BLaER1 (cell line): ENCODE measurements around the gene MC1R.
"Not testable (repeated sequence)": the region's sequence is repeated elsewhere in the genome, so short reads cannot be mapped to it uniquely, and the experiment has no call there.

Source experiments
- H3K27ac ChIP-seq: shearing (Covaris generic); formaldehyde crosslinking; 2 replicates; pipeline ENCODE4 v1.8.1; 2022
- H3K27me3 ChIP-seq: shearing (Covaris generic); formaldehyde crosslinking; 2 replicates; pipeline ENCODE4 v1.8.1; 2022
- H3K36me3 ChIP-seq: shearing (Covaris generic); formaldehyde crosslinking; 2 replicates; pipeline ENCODE4 v1.8.1; 2022
- H3K4me1 ChIP-seq: shearing (Covaris generic); formaldehyde crosslinking; 2 replicates; pipeline ENCODE4 v1.8.1; 2022
- H3K4me2 ChIP-seq: shearing (Covaris generic); formaldehyde crosslinking; 2 replicates; pipeline ENCODE4 v1.8.1; 2022
- H3K4me3 ChIP-seq: shearing (Covaris generic); formaldehyde crosslinking; 2 replicates; pipeline ENCODE4 v1.8.1; 2022
- H3K9ac ChIP-seq: shearing (Covaris generic); formaldehyde crosslinking; 2 replicates; pipeline ENCODE4 v1.8.1; 2022
- H3K9me3 ChIP-seq: shearing (Covaris generic); formaldehyde crosslinking; 2 replicates; pipeline ENCODE4 v1.8.1; 2022
- H4K20me1 ChIP-seq: shearing (Covaris generic); formaldehyde crosslinking; 2 replicates; pipeline ENCODE4 v1.8.1; 2022
- Cebpa-rat ChIP-seq: shearing (Covaris generic); IDR thresholded peaks from 2 replicates; pipeline ENCODE4 v1.8.1; 2022

The MC1R gene

DNA sequence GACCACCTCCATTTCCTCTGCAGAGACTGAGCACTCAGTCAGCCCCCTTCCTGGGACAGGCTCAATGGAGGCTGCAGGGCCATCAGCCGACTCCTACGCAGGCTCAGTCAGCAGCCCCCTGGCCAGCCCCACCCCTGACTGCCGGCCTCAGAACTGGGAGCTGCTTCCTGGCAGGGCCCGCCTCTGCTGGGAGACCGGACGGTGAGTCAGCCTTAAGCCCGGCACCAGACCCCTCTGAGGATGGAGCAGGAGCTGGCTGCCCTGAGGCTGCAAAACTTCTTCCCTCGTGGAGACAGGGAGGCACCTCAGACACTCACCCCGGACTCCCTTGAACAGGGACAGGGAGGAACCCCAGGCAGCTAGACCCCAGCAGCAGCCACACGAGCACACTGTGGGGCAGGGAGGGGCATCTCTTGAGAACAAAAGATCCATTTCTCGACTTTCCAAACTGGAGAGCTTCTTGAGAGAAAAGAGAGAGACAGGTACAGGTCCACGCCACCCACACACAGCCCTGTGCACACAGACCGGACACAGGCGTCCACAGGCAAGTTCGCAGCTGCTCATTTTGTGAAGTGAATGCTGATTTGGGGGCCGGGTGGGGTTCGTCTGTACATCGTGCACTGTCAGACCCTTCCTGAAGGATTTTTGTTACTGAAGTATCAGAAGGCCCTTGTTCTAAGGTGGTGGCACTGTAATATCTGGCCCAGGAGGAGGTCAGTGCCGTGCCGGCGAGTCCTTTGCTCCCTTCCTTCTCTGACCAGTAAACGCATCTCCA lies 3.2 kb downstream of the MC1R start:
- H3K4me3 ChIP-seq = peak overlapping the region; percentile 86
- H3K4me2 ChIP-seq = peak overlapping the region; percentile 100
- peaks cover 80% of the 10 kb centered on the region for H3K4me1 ChIP-seq

DNA sequence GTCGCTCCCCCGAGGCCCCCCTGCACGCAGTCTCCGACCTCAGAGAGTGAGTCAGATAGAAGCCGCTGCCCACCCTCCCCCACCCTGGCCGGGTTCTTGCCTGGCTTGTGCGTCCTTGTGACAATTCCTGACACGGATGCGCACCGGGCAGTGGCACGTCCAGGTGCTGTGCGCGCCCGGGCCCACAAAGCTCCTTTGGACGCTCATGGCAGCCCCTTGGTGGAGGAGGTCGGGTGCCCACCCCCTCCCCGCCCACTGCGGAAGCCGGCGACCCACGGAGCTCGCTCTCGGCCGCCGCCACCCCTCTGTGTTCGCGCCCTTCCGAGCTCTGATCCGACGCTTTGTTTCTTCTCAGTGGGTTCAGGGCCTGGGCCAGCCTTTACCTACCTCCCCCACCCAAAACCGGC lies 3.8 kb downstream of the MC1R start:
- Histone ChIP-seq H3K9me3 (no peaks in the 10 kb centered on the region), H3K27ac (peak overlapping the region; percentile 84), H3K4me2 (peak overlapping the region; percentile 100), H3K27me3 (no peaks in the 10 kb centered on the region), H3K4me3 (peak overlapping the region; percentile 86), H3K9ac (peak overlapping the region; percentile 87), H4K20me1 (peaks cover 54% of the 10 kb centered on the region), H3K4me1 (peaks cover 77% of the 10 kb centered on the region), H3K36me3 (peaks cover under 1% of the 10 kb centered on the region; the same call in 1 of the 2 replicates)
- no peak for TF ChIP-seq Cebpa-rat

More for the DNA sequence above, 3.2 kb downstream of the MC1R start:
- Histone ChIP-seq H3K9ac (peak overlapping the region; percentile 87), H3K27me3 (no peaks in the 10 kb centered on the region), H4K20me1 (peaks cover 48% of the 10 kb centered on the region), H3K36me3 (no peaks in the 10 kb centered on the region), H3K27ac (peak overlapping the region; percentile 84), H3K9me3 (no peaks in the 10 kb centered on the region)
- TF ChIP-seq Cebpa-rat = no peak

DNA sequence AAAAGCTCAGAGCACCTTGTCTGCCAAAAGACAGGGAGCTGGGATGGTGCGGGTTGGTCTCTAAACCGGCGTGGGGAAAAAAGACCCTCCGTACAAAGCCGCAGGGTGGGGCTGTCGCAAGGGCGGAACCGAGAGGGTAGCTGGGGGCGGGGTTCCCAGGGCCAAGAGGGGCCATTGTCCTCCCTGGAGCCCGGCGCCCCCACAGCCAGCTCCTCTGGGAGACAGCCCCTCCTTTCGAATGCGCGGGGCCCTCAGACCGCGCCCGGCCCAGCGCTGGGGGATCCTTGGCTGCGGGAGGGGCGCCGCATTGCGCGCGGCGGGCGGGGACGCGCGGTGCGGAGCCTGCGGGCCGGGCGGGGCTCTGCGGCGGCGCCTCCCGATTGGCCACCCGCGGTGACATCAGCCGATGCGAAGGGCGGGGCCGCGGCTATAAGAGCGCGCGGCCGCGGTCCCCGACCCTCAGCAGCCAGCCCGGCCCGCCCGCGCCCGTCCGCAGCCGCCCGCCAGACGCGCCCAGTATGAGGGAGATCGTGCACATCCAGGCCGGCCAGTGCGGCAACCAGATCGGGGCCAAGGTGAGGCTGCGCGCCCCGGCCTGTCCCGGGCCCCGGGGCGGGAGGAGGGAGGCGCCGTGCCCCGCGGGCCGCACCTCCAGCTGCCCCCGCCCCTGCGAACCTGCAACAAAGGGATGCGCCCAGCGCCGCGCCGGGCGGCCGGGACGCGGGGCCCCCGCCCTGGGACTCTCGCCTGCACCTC lies 4.4 kb downstream of the MC1R start, which contains the start of gene TUBB3:
TUBB3 (plus strand) TSS at position 459 of the 756 bp plus-strand sequence; CDS start at position 519, 60 bp downstream.
- peak within 1 kb of the TSS; percentile 84 for H3K27ac ChIP-seq
- peaks cover 60% of the 10 kb centered on the region for H4K20me1 ChIP-seq
- peak within 1 kb of the TSS; percentile 87 for H3K9ac ChIP-seq
- peak within 1 kb of the TSS; percentile 86 for H3K4me3 ChIP-seq
- H3K27me3 ChIP-seq = no peaks in the 10 kb centered on the region
- TF ChIP-seq Cebpa-rat = no peak
- H3K36me3 ChIP-seq = peaks cover 6% of the 10 kb centered on the region; the same call in 1 of the 2 replicates
- no peaks in the 10 kb centered on the region for H3K9me3 ChIP-seq
- peak within 1 kb of the TSS; percentile 100 for H3K4me2 ChIP-seq
- peaks cover 73% of the 10 kb centered on the region for H3K4me1 ChIP-seq

GRCh38 chr16:89923640-89924296 lies 5.1 kb downstream of the MC1R start:
- H3K9ac ChIP-seq = peak overlapping the region; percentile 87
- no peak for TF ChIP-seq Cebpa-rat
- H3K27me3 ChIP-seq = no peaks in the 10 kb centered on the region
- H3K4me3 ChIP-seq = peak overlapping the region; percentile 86
- H3K4me2 ChIP-seq = peak overlapping the region; percentile 100
- peaks cover 67% of the 10 kb centered on the region for H4K20me1 ChIP-seq
- H3K27ac ChIP-seq = peak overlapping the region; percentile 84
- peaks cover 66% of the 10 kb centered on the region for H3K4me1 ChIP-seq
- no peaks in the 10 kb centered on the region for H3K9me3 ChIP-seq
- H3K36me3 ChIP-seq = peaks cover 14% of the 10 kb centered on the region; the same call in 1 of the 2 replicates

- Histone ChIP-seq H3K9me3 (no peaks in the 10 kb centered on the region), H3K4me2 (peak overlapping the region; percentile 100), H3K4me1 (peaks cover 65% of the 10 kb centered on the region), H3K4me3 (peak overlapping the region; percentile 86), H3K27me3 (no peaks in the 10 kb centered on the region), H3K9ac (peak overlapping the region; percentile 87; the same call in 1 of the 2 replicates), H3K27ac (peak overlapping the region; percentile 84; the same call in 1 of the 2 replicates), H3K36me3 (peaks cover 20% of the 10 kb centered on the region), H4K20me1 (peaks cover 73% of the 10 kb centered on the region)
- no peak for TF ChIP-seq Cebpa-rat
Measured at GRCh38 chr16:89924297-89924924, 5.7 kb downstream of the MC1R start.

- Histone ChIP-seq H4K20me1 (peaks cover 77% of the 10 kb centered on the region), H3K27me3 (no peaks in the 10 kb centered on the region), H3K4me3 (peak overlapping the region; percentile 86), H3K4me2 (peak overlapping the region; percentile 100), H3K4me1 (peaks cover 65% of the 10 kb centered on the region), H3K9me3 (no peaks in the 10 kb centered on the region), H3K36me3 (peaks cover 25% of the 10 kb centered on the region), H3K9ac (peak overlapping the region; percentile 72; the same call in 1 of the 2 replicates), H3K27ac (peak overlapping the region; percentile 42; the same call in 1 of the 2 replicates)
- no peak for TF ChIP-seq Cebpa-rat
Measured at GRCh38 chr16:89924925-89925307, 6.3 kb downstream of the MC1R start.

- peaks cover 77% of the 10 kb centered on the region for H4K20me1 ChIP-seq
- H3K4me1 ChIP-seq = peaks cover 65% of the 10 kb centered on the region
- H3K9ac ChIP-seq = peak overlapping the region; percentile 72
- peaks cover 32% of the 10 kb centered on the region for H3K36me3 ChIP-seq
- peak overlapping the region; percentile 100 for H3K4me2 ChIP-seq
- TF ChIP-seq Cebpa-rat = no peak
- peak overlapping the region; percentile 42; the same call in 1 of the 2 replicates for H3K27ac ChIP-seq
- no peaks in the 10 kb centered on the region for H3K27me3 ChIP-seq
- no peaks in the 10 kb centered on the region for H3K9me3 ChIP-seq
- peak overlapping the region; percentile 86 for H3K4me3 ChIP-seq
Measured at GRCh38 chr16:89925596-89926079, 7.0 kb downstream of the MC1R start.

- Histone ChIP-seq H3K4me3 (no peak overlapping the region), H3K27me3 (no peaks in the 10 kb centered on the region), H3K27ac (no peak overlapping the region), H3K9me3 (no peaks in the 10 kb centered on the region), H3K9ac (no peak overlapping the region), H4K20me1 (peaks cover 99% of the 10 kb centered on the region), H3K4me1 (peaks cover 38% of the 10 kb centered on the region), H3K4me2 (peak overlapping the region; percentile 52), H3K36me3 (peaks cover 88% of the 10 kb centered on the region)
- no peak for TF ChIP-seq Cebpa-rat
Measured at GRCh38 chr16:89931305-89931896, 12.7 kb downstream of the MC1R start.

GRCh38 chr16:89931964-89932363 lies 13.3 kb downstream of the MC1R start:
- no peaks in the 10 kb centered on the region for H3K9me3 ChIP-seq
- peaks cover 33% of the 10 kb centered on the region for H3K4me1 ChIP-seq
- H3K27me3 ChIP-seq = no peaks in the 10 kb centered on the region
- H3K4me2 ChIP-seq = no peak overlapping the region
- H4K20me1 ChIP-seq = peaks cover 98% of the 10 kb centered on the region
- H3K27ac ChIP-seq = no peak overlapping the region
- H3K4me3 ChIP-seq = no peak overlapping the region
- no peak for TF ChIP-seq Cebpa-rat
- peaks cover 93% of the 10 kb centered on the region for H3K36me3 ChIP-seq
- no peak overlapping the region for H3K9ac ChIP-seq

DNA sequence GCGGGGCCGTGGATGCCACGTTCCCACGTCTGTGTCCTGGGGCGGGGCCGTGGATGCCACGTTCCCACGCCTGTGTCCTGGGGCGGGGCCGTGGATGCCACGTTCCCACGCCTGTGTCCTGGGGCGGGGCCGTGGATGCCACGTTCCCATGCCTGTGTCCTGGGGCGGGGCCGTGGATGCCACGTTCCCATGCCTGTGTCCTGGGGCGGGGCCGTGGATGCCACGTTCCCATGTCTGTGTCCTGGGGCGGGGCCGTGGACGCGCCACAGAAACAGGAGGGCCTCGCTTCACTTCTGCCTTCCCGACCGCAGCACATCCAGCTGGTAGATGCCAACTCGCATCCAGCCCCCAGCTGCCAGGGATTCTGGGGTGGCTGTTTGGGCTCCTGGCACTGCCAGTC lies 15.4 kb downstream of the MC1R start:
- H3K4me1 ChIP-seq = peaks cover 34% of the 10 kb centered on the region
- not testable (repeated sequence) for H3K4me2 ChIP-seq, H3K9me3 ChIP-seq, H3K4me3 ChIP-seq, H3K9ac ChIP-seq, H3K27me3 ChIP-seq, H3K27ac ChIP-seq
- peaks cover 78% of the 10 kb centered on the region for H4K20me1 ChIP-seq
- peaks cover 78% of the 10 kb centered on the region for H3K36me3 ChIP-seq
